Right lung (tissue), 5 donors: ENCODE results near the gene SORBS1. TPM values are rescaled to one million over a fixed set of nuclear protein-coding genes. Genes with fewer than 3 reads are reported as not detected.

ENCODE experiments used
- DNase-seq, 2 donors: peaks; one replicate each; pipeline ENCODE4 v3.0.0-alpha.2; 2013
- polyA plus RNA-seq, 5 donors: library from polyadenylated mRNA; unstranded; fragments of 120-200 nt; gene quantifications; one replicate each; pipeline versions ENCODE4 v1.2.1 to v1.2.3, GENCODE V29; 2013; ENCODE audit warnings: inconsistent platforms in 1 of 5, low replicate concordance in 1 of 5; ENCODE audit not compliant: insufficient read length in 5 of 5, insufficient read depth in 1 of 5

Gene SORBS1
- polyA plus RNA-seq, 5 donors = 19.1 to 42.2 (median 31.5) TPM

GRCh38 chr10:95566136-95566535 lies 5.0 kb upstream of the SORBS1 start:
- DNase-seq = no peak

- DNase-seq = no peak
These were observed 4.2 kb upstream of the SORBS1 start for GRCh38 chr10:95565336-95565735.

- DNase-seq = no peak
These were observed 3.1 kb upstream of the SORBS1 start for GRCh38 chr10:95564291-95564690.

GRCh38 chr10:95562341-95562965 lies 1.3 kb upstream of the SORBS1 start:
- DNase-seq = no peak

GRCh38 chr10:95561864-95562177 lies 650 bp upstream of the SORBS1 start:
- no peak for DNase-seq

GRCh38 chr10:95560278-95561176 lies 644 bp downstream of the SORBS1 start:
- DNase-seq = no peak

GRCh38 chr10:95559896-95560277 lies 1.3 kb downstream of the SORBS1 start:
- no peak for DNase-seq

GRCh38 chr10:95559471-95559870 lies 1.7 kb downstream of the SORBS1 start:
- DNase-seq = no peak

- no peak for DNase-seq
These were observed 2.4 kb downstream of the SORBS1 start for GRCh38 chr10:95558593-95559320.

GRCh38 chr10:95556994-95557767 lies 4.0 kb downstream of the SORBS1 start:
- DNase-seq = no peak

- no peak for DNase-seq
These were observed 7.5 kb downstream of the SORBS1 start for GRCh38 chr10:95553674-95554073.

- DNase-seq = no peak
These were observed 8.4 kb downstream of the SORBS1 start for GRCh38 chr10:95552679-95553342.

- no peak for DNase-seq
These were observed 11.0 kb downstream of the SORBS1 start for GRCh38 chr10:95550073-95550672.

GRCh38 chr10:95547791-95548435 lies 13.3 kb downstream of the SORBS1 start:
- no peak for DNase-seq

GRCh38 chr10:95547197-95547596 lies 14.0 kb downstream of the SORBS1 start:
- DNase-seq = no peak

GRCh38 chr10:95545981-95546380 lies 15.2 kb downstream of the SORBS1 start:
- no peak for DNase-seq

GRCh38 chr10:95544783-95545500 lies 16.2 kb downstream of the SORBS1 start:
- DNase-seq = no peak

GRCh38 chr10:95543459-95543858 lies 17.7 kb downstream of the SORBS1 start:
- DNase-seq = no peak

GRCh38 chr10:95542761-95543160 lies 18.4 kb downstream of the SORBS1 start:
- no peak for DNase-seq

GRCh38 chr10:95542330-95542729 lies 18.8 kb downstream of the SORBS1 start:
- DNase-seq = no peak
